NCI-H460 (cell line): ENCODE measurements around the gene HDAC2. TPM values are rescaled to one million over a fixed set of nuclear protein-coding genes. Genes with fewer than 3 reads are reported as not detected.
A peak's percentile ranks its signal among the peaks of the same experiment; 100 is the strongest.
"Not testable (repeated sequence)": the region's sequence is repeated elsewhere in the genome, so short reads cannot be mapped to it uniquely, and the experiment has no call there.

Experiments
- DNase-seq: peaks from one replicate; pipeline ENCODE4 v3.0.0-alpha.2; 2016; ENCODE audit warnings: low read depth; ENCODE audit errors: extremely low read depth
- total RNA-seq: library from RNA; depleted of rRNA; stranded (reverse); fragments of >200 nt; shearing (Covaris generic); gene quantifications from 2 replicates; pipeline ENCODE4 v1.2.3, GENCODE V29; 2014

Gene HDAC2
- total RNA-seq, 1 experiment from 2014 or later = 68.6 TPM

- no peak for DNase-seq
Observed at GRCh38 chr6:113978084-113978675, 7.2 kb upstream of the HDAC2 start.

GRCh38 chr6:113976806-113977205 is 5.9 kb upstream of the HDAC2 start:
- DNase-seq = no peak

- no peak for DNase-seq
Observed at GRCh38 chr6:113971741-113972140, 793 bp upstream of the HDAC2 start.

GRCh38 chr6:113969888-113970804 is 802 bp downstream of the HDAC2 start:
- DNase-seq = no peak

GRCh38 chr6:113968472-113968871 is 2.5 kb downstream of the HDAC2 start:
- no peak for DNase-seq

GRCh38 chr6:113967777-113968176 is 3.2 kb downstream of the HDAC2 start:
- no peak for DNase-seq

- DNase-seq = no peak
Observed at GRCh38 chr6:113960795-113961194, 10.2 kb downstream of the HDAC2 start.

GRCh38 chr6:113959235-113959634 is 11.7 kb downstream of the HDAC2 start:
- DNase-seq = no peak

GRCh38 chr6:113954653-113955052 is 16.3 kb downstream of the HDAC2 start:
- no peak for DNase-seq

- DNase-seq = no peak
Observed at GRCh38 chr6:113953346-113953745, 17.6 kb downstream of the HDAC2 start.

- DNase-seq = no peak
Observed at GRCh38 chr6:113949499-113949898, 21.4 kb downstream of the HDAC2 start.

GRCh38 chr6:113944701-113945100 is 26.2 kb downstream of the HDAC2 start:
- no peak for DNase-seq

- no peak for DNase-seq
Observed at GRCh38 chr6:113939825-113940224, 31.1 kb downstream of the HDAC2 start.

GRCh38 chr6:113936093-113936934 is 34.6 kb downstream of the HDAC2 start:
- DNase-seq = peak; percentile 44

- no peak for DNase-seq
Observed at GRCh38 chr6:113934101-113934500, 36.8 kb downstream of the HDAC2 start.

- DNase-seq = not testable (repeated sequence)
Observed at GRCh38 chr6:113931907-113932306, 39.0 kb downstream of the HDAC2 start.

- DNase-seq = no peak
Observed at GRCh38 chr6:113930183-113930582, 40.8 kb downstream of the HDAC2 start.

GRCh38 chr6:113927001-113927400 is 43.9 kb downstream of the HDAC2 start:
- DNase-seq = no peak

- no peak for DNase-seq
Observed at GRCh38 chr6:113925378-113925777, 45.6 kb downstream of the HDAC2 start.

GRCh38 chr6:113924312-113924723 is 46.6 kb downstream of the HDAC2 start:
- DNase-seq = no peak

- DNase-seq = no peak
Observed at GRCh38 chr6:113923526-113923925, 47.4 kb downstream of the HDAC2 start.
